COR-L47 (cell line): Measurements from ENCODE around the gene MINDY4.

Experiments used
- DNase-seq: peaks from one replicate; lab custom pipeline; 2025; lab: John Stamatoyannopoulos, UW

The MINDY4 gene

GRCh38 chr7:30915005-30915601 lies 143.9 kb downstream of the MINDY4 start:
- no peak for DNase-seq

DNA sequence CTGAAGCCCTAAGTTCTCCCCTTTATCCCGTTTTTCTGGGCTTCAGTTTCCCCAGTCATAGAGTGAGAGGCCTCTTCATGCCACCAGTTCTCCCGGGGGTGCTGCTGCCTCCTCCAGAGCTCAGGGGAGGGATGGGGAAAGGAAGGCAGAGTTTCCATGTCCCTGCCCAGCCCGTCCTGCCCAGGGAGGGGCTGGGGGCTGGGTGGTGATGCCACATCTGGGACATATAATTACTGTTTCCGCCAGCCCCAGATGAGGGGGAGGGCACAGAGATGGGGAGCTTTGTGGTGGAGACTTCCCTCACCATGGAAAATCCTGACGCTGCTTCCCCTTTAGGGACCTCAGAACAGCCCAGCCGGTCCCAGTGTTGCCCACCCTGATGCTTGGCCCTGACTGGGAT lies 144.5 kb downstream of the MINDY4 start:
- no peak for DNase-seq

- no peak for DNase-seq
These were observed 145.0 kb downstream of the MINDY4 start for GRCh38 chr7:30916255-30916654.

DNA sequence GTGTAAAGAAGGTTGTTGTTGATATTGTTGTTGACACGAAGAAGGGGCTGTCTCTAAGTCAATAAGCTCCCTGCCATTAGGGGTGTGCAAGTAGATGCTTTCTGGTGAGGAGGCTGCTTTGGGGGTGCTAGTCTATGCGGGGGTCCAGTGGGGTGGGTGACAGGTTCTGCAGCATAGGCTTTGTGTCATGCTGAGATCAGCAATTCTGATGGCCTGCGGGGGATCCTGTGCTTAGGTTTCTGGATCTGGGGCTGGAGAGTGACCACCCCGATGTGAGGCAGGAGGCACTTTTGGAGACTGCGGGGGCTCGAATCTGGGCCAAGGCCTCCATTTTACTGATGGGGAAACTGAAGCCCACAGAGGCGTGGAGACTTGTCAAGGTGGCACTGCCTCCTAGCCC lies 145.6 kb downstream of the MINDY4 start:
- DNase-seq, result no peak

DNA sequence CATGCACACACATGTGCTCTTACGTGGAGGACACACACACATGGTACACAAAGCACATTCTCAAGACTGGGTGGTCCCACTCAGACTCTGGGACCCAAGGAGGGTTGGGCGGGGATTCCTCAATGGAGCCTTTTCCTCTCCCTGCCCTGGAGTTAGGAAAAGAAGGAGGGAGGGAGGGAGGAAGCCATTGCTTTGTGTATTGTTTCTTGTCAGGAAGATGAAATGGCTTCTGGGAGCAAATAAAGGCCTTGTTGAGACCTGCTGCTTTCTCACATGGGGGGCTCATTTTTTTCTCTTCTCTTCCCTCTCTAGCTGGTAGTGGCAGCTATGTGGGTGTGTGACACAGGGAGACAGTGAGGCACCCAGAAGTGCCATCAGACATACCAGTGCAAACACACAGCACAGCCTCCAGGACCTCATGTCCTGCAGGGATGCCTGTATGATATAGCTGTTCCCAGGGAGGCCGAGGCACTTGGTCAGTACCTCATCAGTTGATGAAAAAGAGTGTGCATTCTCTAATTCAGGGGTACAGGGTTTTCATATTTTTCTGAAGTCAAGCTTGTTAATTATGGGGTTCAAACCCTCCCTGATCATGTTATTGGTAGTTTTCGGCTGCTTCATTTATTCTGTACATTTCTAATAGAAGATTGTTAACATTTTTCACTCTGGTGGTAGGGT lies 146.1 kb downstream of the MINDY4 start:
- DNase-seq, result no peak

DNA sequence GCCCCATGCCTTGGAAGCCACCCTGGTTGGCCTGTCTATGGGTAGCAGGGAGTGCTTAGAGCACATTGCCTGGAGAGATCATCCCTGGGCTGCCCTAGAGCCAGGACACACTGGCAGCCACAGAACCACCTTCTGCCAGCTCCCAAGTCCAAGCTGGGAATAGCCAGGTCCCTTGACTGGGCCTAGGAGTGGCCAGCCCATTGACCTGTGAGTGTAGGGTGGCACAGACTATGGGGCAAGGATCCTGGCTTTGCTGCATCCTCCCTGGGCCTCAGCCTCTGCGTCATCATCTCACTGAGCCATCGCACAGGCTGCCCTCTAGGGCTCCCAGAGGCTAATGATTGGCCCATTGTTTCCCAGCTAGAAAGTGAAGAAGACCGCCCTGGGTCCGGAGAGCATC lies 147.5 kb downstream of the MINDY4 start:
- DNase-seq, result no peak

- peak; percentile 46 for DNase-seq
These were observed 148.9 kb downstream of the MINDY4 start for GRCh38 chr7:30920021-30920583.

DNA sequence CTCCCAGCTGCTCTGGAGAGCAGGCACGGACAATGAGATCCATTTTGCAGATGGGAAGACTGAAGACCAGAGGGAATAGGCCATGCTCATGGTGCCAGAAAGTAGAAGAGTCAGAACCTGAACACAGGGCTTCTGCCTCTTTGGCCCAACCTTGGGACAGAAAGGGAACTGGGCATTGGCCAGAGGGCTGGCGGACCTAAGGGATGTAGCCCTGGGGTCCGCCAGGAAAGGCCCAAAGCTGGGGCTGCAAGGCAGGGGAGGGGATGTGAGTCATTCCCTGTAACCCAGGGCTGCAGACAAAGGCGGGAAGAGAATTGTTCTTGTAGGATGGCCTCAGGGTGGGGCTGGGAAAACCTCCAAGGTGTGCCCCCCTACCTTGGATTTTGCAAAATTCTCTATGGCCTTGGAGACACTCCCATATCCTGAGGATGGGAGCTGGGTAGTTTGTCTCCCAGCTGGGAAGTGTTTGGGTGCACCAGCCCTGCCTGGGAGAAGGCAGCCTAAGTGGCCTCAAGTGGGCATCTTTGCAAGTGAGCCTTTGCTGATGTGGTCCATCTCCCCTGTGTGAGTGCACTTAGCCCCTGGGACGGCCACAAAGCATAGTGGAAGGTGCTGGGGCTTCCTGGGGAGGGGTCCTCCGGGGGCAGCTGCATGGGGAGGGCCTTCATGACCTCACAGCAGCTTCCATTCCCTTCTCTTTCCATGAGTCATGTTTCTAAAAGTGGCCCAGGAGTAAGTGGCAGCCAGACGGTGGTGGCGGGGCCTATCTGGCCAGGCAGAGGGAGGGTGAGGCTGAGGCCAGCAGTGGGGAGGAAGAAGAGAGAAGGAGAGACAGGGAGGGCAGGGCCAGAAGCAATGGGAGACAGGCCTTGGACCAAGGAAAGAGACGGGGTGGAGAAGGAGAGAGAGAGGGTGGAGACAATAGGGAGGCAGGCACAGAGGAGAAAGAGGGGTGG lies 149.6 kb downstream of the MINDY4 start:
- DNase-seq, result no peak

GRCh38 chr7:30921540-30922401 lies 150.6 kb downstream of the MINDY4 start:
- DNase-seq, result no peak

- DNase-seq, result no peak
These were observed 151.4 kb downstream of the MINDY4 start for GRCh38 chr7:30922596-30922995.

DNA sequence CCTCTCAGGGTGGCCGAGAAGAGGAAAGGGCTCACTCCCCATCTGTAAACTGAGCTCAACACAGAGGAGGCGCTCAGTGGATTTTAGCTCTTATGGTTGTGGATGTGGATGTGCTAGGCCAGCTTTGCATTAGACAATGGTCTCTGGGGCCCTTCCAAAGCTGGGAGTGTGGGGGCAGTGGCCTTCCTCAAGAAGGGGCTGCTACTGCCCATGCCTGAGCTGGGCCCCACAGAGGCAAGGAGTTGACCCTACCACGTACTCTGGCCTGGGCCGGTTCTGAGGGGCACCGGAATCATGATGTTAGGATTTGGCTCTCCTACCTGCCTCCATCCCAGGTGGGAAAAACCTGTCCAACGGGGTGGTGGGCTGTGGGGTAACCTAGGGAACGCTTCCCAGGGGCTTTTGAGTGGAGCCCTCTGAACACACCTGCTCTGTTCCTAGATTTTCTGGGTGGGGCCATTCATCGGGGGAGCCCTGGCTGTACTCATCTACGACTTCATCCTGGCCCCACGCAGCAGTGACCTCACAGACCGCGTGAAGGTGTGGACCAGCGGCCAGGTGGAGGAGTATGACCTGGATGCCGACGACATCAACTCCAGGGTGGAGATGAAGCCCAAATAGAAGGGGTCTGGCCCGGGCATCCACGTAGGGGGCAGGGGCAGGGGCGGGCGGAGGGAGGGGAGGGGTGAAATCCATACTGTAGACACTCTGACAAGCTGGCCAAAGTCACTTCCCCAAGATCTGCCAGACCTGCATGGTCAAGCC lies 152.0 kb downstream of the MINDY4 start:
- no peak for DNase-seq

DNA sequence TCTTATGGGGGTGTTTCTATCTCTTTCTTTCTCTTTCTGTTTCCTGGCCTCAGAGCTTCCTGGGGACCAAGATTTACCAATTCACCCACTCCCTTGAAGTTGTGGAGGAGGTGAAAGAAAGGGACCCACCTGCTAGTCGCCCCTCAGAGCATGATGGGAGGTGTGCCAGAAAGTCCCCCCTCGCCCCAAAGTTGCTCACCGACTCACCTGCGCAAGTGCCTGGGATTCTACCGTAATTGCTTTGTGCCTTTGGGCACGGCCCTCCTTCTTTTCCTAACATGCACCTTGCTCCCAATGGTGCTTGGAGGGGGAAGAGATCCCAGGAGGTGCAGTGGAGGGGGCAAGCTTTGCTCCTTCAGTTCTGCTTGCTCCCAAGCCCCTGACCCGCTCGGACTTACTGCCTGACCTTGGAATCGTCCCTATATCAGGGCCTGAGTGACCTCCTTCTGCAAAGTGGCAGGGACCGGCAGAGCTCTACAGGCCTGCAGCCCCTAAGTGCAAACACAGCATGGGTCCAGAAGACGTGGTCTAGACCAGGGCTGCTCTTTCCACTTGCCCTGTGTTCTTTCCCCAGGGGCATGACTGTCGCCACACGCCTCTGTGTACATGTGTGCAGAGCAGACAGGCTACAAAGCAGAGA lies 152.7 kb downstream of the MINDY4 start:
- no peak for DNase-seq

GRCh38 chr7:30924624-30925023 lies 153.4 kb downstream of the MINDY4 start:
- no peak for DNase-seq

DNA sequence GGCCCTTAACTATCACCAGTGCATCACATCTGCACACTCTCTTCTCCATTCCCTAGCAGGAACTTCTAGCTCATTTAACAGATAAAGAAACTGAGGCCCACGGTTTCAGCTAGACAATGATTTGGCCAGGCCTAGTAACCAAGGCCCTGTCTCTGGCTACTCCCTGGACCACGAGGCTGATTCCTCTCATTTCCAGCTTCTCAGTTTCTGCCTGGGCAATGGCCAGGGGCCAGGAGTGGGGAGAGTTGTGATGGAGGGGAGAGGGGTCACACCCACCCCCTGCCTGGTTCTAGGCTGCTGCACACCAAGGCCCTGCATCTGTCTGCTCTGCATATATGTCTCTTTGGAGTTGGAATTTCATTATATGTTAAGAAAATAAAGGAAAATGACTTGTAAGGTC lies 153.9 kb downstream of the MINDY4 start:
- no peak for DNase-seq

DNA sequence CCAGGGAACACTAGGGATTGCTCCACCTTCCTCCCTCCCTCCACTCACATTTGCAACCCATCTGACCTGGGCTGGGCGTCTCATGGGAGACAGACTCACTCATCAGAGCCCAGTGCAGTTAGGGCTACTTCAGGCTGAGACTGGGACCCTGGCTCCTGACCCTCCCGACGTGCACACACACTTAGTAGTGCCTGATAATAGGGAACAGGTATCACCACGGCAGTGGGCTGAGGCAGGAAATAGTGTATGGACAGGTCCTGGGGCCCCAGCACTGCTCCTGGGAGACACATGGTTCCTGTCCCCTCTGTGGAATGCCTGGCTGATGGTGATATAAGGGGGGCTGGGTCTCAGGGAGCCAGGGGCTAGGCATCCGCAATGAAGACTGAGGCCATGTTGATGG lies 154.7 kb downstream of the MINDY4 start:
- DNase-seq, result no peak

GRCh38 chr7:30926313-30926712 lies 155.1 kb downstream of the MINDY4 start:
- DNase-seq, result no peak

DNA sequence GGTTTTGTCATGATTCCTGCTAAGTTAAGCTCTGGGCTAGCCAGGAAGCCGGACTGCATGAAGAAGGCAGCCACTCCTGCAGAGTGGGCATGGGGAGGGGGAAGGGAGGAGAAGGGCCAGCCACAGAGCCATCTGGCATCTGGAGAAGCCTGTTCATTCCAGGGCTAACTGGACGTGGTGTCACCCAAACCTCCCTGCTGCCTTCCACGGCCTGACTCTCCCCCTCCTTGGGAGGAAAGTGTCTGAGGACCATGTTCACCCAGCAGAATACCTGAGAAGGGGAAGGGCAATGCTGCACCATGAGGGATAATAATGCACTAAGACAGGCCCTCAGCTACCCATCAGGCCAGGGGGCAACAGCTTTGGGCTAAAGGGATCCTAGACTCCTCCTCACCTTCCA lies 155.8 kb downstream of the MINDY4 start:
- no peak for DNase-seq

DNA sequence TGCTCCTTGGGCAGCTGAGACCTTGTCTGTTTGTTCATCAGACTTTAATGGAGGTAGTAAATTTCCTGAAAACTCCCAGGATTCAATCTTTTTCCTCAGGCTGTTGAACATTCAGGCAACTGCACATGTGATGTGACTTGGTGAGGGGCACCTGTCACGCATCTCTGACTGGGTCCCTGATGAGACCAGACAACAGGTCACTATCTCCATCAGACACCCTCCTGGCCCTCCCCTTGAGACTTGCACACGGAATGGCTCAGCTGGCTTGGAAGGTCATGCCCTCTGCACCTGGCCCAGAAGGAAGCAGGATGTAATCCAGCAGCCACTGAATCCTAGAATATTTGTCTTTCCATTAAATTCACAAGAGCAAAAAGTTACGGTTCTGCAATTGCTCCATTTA lies 156.3 kb downstream of the MINDY4 start:
- DNase-seq, result no peak

DNA sequence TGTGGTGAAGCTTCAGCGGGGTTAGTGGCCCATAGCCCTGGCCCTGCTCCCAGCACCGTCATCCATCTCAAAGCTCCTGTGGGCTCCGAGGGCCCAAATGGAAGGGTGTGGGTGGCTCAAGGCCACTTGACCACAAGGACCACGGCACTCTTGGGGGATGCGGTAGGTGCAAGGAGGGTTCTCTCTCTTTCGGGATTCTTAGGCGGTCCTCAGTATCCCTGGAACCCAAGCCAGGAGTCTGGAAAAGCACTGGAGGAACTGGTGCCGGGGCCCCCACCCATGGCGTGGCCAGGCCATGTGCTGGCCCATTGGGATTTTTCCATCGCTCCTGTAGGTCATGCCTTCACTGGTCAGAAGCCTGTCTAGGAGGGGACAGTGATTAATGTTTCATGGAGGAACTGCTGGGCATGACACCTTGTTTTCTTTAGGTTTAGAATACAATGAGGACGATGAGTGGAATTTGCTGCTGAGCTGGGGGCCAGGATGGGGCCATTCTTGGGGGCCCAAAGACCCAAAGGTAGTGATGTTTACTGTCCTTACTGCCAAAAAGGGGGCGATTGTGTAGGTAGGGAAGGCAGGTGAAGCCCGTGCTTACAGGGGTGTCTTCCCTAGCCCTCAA lies 157.1 kb downstream of the MINDY4 start:
- no peak for DNase-seq

GRCh38 chr7:30929686-30930085 lies 158.5 kb downstream of the MINDY4 start:
- DNase-seq, result no peak
